Chondrocyte (in vitro differentiated cells): ENCODE measurements around the gene NDE1. TPM values are rescaled to one million over a fixed set of nuclear protein-coding genes. Genes with fewer than 3 reads are reported as not detected.

ENCODE experiments used
- DNase-seq: peaks from one replicate; pipeline ENCODE4 v3.0.0; 2021; ENCODE audit warnings: mixed read lengths, low spot score
- H3K27ac Mint-ChIP-seq: one replicate; pipeline ENCODE4 v1.8.0; 2021; ENCODE audit warnings: mild to moderate bottlenecking, moderate library complexity, mixed read lengths; ENCODE audit not compliant: unreplicated experiment
- H3K27me3 Mint-ChIP-seq: 2 replicates; pipeline ENCODE4 v1.8.0; 2021; ENCODE audit warnings: low read depth, mixed read lengths
- H3K36me3 Mint-ChIP-seq: 2 replicates; pipeline ENCODE4 v1.8.0; 2021; ENCODE audit warnings: low read depth, mixed read lengths
- H3K4me1 Mint-ChIP-seq: 2 replicates; pipeline ENCODE4 v1.8.0; 2021; ENCODE audit warnings: low read depth, mild to moderate bottlenecking, mixed read lengths
- H3K4me3 Mint-ChIP-seq: one replicate; pipeline ENCODE4 v1.8.0; 2021; ENCODE audit warnings: mild to moderate bottlenecking, moderate library complexity, mixed read lengths; ENCODE audit not compliant: unreplicated experiment
- H3K9me3 Mint-ChIP-seq: 2 replicates; pipeline ENCODE4 v1.8.0; 2021; ENCODE audit warnings: low read depth, mixed read lengths
- total RNA-seq: library from RNA; stranded (reverse); gene quantifications from 3 replicates; pipeline ENCODE4 v1.2.1, GENCODE V29; 2021
- TF ChIP-seq, protein P1 (sequence below): fragments of 200-600 bp; sonication (generic); IDR thresholded peaks from 2 replicates; pipeline ENCODE4 v1.5.0; 2021; ENCODE audit warnings: antibody characterized with exemption, mild to moderate bottlenecking, moderate library complexity

The NDE1 gene
- total RNA-seq, 1 donor from 2014 or later = 32.3 TPM

DNA sequence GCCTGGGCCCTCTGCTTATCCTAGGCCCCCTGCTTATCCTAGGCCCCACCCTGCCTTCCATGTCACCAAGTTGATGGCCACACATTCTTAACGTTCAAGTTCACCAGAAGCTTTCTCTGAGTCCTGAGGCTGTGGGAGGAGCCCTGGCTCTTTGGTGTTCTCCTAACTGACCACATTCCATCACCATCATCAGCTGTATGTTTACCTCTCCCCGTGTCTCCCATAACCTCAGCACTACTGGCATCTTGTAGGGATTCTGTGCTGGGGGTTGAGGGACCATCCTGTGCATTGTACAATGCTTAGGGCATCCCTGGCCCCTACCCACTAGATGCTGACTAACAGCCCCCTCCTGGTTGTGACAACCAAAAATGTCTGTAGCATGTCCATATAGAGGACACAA is 99.3 kb downstream of the NDE1 start:
- Mint-ChIP-seq H3K4me3 (no peak overlapping the region), H3K27me3 (no peaks in the 10 kb centered on the region), H3K9me3 (no peaks in the 10 kb centered on the region), H3K4me1 (no peaks in the 10 kb centered on the region), H3K36me3 (peaks cover 9% of the 10 kb centered on the region), H3K27ac (no peak overlapping the region)
- TF ChIP-seq, protein P1, sequence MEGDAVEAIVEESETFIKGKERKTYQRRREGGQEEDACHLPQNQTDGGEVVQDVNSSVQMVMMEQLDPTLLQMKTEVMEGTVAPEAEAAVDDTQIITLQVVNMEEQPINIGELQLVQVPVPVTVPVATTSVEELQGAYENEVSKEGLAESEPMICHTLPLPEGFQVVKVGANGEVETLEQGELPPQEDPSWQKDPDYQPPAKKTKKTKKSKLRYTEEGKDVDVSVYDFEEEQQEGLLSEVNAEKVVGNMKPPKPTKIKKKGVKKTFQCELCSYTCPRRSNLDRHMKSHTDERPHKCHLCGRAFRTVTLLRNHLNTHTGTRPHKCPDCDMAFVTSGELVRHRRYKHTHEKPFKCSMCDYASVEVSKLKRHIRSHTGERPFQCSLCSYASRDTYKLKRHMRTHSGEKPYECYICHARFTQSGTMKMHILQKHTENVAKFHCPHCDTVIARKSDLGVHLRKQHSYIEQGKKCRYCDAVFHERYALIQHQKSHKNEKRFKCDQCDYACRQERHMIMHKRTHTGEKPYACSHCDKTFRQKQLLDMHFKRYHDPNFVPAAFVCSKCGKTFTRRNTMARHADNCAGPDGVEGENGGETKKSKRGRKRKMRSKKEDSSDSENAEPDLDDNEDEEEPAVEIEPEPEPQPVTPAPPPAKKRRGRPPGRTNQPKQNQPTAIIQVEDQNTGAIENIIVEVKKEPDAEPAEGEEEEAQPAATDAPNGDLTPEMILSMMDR = no peak
- DNase-seq = no peak

DNA sequence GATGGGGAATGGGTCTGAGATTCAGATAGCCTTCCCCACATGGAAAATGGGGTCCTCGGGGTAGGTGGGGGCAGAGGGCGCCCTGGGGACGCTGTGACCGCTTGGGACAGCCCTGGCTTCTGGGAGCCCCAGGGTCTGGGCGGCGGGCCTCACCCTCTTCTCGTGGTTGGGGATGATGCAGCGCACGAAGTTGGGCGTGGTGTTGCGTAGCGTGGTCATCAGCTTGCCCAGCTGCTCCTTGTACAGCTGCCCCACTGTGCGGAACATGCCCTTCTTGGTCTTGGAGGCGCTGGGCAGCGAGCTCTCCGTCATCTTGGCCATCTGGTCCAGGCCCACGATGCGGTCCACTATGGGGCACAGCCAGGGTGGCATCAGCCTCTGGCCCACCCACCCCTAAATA is 99.9 kb downstream of the NDE1 start:
- H3K27me3 Mint-ChIP-seq = no peaks in the 10 kb centered on the region
- TF ChIP-seq, protein P1 = no peak
- H3K9me3 Mint-ChIP-seq = no peaks in the 10 kb centered on the region
- DNase-seq = no peak
- no peak overlapping the region for H3K4me3 Mint-ChIP-seq
- H3K4me1 Mint-ChIP-seq = no peaks in the 10 kb centered on the region
- H3K27ac Mint-ChIP-seq = no peak overlapping the region
- H3K36me3 Mint-ChIP-seq = peaks cover 9% of the 10 kb centered on the region

DNA sequence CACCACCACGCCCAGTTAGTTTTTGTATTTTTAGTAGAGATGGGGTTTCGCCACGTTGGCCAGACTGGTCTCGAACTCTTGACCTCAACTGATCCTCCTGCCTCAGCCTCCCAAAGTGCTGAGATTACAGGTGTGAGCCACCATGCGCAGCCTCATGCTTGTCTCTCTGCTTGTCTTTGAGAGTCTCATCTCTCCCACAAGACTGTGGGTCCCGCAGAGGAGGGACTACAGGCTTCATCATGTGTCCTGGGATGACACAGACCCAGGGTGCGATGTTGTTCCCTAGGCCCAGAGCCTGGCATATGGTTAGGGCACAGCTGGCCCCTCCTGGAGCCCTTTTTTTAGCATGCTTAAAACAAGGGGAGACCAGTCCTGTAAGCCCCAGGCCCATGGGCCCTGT is 101.9 kb downstream of the NDE1 start:
- TF ChIP-seq, protein P1 = no peak
- Mint-ChIP-seq H3K27me3 (no peaks in the 10 kb centered on the region), H3K4me1 (no peaks in the 10 kb centered on the region), H3K36me3 (peaks cover 8% of the 10 kb centered on the region), H3K27ac (no peak overlapping the region), H3K4me3 (no peak overlapping the region), H3K9me3 (no peaks in the 10 kb centered on the region)
- no peak for DNase-seq

DNA sequence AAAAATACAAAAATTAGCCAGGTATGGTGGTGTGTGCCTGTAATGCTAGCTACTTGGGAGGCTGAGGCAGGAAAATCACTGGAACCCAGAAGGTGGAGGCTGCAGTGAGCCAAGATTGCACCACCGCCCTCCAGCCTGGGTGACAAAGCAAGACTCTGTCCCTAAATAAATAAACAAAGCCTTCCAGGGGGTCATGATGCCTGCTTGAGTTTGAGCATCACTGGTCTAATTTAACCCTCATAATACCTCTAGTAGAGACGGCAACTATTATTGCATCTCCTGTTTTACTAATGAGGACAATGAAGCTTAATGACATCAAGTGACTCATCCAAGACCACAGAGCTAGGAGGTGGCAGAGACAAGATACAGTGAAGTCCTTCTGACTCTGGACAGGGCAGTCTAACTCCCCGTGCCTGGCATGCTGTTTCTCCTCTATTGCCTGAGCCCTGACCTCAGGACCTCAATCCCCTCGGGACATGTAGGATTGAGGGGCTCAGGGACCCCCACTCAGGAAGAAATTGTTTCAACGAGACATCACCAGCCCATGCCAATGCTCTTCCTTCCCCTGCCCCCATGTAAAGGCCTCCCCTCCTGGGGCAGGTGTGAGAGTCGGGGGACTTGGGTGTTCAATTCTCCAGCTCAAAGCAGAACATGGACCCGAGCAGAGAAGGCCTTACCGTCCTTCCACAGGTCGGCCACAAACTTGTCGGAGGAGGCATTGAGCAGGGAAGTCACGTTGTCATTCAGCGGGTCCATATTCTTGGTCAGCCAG is 102.9 kb downstream of the NDE1 start:
- Mint-ChIP-seq H3K27me3 (no peaks in the 10 kb centered on the region), H3K9me3 (no peaks in the 10 kb centered on the region), H3K4me3 (no peak overlapping the region), H3K27ac (no peak overlapping the region), H3K36me3 (peaks cover 6% of the 10 kb centered on the region), H3K4me1 (no peaks in the 10 kb centered on the region)
- DNase-seq = no peak
- TF ChIP-seq, protein P1 = no peak

DNA sequence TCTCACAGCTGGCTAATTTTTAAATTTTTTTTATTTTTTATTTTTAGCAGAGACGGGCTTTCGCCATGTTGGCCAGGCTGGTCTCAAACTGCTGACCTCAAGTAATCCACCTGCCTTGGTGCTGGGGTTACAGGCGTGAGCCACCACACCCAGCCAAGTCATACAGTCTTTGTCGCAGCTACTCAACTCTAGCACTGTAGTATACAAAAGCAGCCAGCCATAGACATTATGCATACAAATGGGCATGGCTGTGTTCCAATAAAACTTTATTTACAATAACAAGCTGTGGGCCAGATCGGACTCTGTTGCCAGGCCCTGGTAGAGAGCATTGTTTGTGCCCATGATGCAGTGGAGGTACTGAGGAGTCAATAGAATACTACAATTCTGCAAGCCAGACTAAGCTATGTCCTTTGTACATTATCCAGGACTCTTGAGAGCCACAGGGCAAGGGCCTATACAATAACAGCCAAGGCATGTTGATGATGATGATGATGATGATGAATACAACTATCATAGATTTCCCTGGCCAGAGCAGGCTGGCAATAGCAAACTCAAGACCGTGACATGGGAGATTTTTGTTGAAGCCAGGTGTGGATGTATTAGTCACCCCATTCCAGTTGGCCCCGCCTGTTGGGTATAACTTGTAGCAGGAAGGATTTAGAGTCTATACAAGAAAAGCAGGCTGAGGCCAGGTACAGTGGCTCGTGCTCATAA is 104.9 kb downstream of the NDE1 start:
- DNase-seq = no peak
- H3K4me1 Mint-ChIP-seq = no peaks in the 10 kb centered on the region
- H3K27ac Mint-ChIP-seq = no peak overlapping the region
- no peak overlapping the region for H3K4me3 Mint-ChIP-seq
- peaks cover 1% of the 10 kb centered on the region for H3K36me3 Mint-ChIP-seq
- H3K27me3 Mint-ChIP-seq = no peaks in the 10 kb centered on the region
- H3K9me3 Mint-ChIP-seq = no peaks in the 10 kb centered on the region
- TF ChIP-seq, protein P1 = no peak
